ENCODE data around the gene CDHR3.

DNA sequence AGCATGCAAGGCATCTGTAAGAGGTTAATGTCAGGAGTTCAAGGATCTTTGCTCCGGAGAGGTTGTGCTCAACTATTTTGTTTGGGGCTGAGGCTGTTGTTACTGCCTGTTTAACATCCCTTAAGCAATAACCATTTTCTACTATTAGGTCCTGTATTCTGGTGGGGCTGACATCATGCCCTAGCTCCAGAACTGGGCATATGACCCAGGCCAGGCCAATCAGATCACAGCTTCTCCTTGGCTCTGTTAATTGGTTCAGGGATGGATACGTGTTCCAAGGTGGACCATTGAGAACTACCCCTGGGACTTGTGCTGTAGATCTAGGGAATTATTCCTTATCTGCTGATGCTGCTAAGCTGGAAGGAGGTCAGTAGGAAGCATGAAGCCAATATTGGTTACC lies 82.1 kb downstream of the CDHR3 start:
- TF ChIP-seq CTCF (tag by site-specific recombination; IDR thresholded peaks at IDR 0.05) (no peak), ZNF510 (tag by site-specific recombination; IDR thresholded peaks at IDR 0.05; ENCODE audit: insufficient replicate concordance) (no peak)

All from HEK293 (cell line).